GM19455 (cell line): ENCODE measurements around the gene SPDEF.

Experiments used
- ATAC-seq: cut with Tn5 transposase; IDR thresholded peaks from one replicate; pipeline ENCODE4 v1.9.1; 2021; ENCODE audit not compliant: unreplicated experiment

SPDEF gene

GRCh38 chr6:34583861-34584604 lies 27.9 kb upstream of the SPDEF start:
- ATAC-seq, result no peak

DNA sequence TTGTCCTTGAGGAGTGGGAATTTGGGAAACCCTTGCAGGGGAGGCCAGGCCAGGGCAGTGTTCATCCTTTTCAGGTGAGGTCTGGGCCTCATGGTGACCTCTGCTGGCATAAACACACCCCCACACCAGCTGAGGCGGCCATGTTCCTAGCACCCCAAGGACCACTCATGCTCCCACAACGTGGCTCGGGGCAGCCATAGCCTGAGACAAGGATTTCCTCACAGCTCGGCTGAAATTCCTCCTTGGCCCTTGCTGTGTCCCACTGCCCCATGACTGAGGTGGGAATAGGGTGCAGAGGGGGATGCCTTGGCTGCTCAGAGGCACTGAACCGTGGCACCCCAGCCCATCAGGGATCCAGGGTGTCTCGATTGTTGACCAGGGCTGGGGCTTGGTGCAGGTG lies 27.3 kb upstream of the SPDEF start:
- ATAC-seq, result no peak

- ATAC-seq, result no peak
Measured at GRCh38 chr6:34581561-34581920, 25.4 kb upstream of the SPDEF start.

DNA sequence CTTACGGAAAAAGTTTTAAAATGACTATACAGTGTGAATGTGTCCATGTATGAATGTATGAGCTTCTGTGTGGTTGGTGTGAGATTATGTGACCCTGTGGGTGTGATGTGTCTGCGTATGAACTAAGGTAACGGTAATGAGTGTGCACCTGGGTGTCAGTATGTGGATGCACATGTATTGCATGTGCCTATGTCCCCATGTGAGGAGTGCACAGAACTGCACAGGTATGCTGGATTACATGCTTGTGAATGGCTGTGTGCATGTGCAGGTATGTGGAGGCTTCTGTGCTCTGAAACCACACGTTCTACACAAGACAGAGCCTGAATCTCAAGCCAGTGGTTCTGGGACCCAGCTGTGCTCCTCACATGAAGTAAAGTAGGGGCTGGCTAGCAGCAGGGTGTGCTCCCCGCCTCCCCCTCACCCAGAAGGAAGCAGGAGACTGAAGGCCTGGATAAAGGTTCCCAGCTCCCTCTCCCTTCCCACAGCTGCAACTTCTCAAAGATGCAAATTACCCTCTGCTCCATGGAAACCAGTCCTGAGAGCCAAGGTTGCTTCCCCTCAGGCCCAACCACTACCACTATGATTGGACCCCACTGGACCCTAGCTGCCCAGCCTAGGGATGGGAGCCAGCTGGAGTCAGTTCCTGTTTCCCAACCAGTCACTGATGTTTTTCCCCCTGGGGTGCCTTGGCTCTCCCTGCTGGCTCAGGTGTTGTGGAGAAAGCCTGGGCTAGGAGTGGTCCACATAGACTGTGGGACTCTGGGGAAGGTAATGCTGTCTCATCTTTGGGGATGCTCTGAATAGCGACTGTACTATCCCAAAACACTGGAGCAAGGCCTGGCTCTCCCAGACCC lies 24.8 kb upstream of the SPDEF start:
- no peak for ATAC-seq

- ATAC-seq, result no peak
Measured at GRCh38 chr6:34578445-34579262, 22.5 kb upstream of the SPDEF start.

- no peak for ATAC-seq
Measured at GRCh38 chr6:34576286-34576955, 20.3 kb upstream of the SPDEF start.

DNA sequence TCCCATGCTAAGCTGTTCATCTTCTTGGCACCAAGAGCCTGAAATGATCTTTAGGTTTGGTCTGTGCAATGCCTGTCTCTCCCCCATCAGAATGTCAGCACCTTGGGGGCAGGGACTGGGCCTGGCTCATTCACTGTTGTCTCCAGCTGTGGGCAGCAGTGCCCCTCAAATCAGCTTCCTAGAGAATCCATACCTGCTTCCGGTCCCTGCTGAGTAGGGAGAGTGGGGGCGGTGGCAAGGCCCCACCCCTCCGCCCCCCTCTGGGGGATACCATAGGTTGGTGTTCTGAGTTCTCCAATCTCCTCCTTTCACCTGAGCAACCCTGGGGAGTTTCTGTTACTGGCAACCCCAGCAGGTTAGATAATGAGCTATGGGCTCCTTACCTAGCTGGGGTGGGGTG lies 19.2 kb upstream of the SPDEF start:
- no peak for ATAC-seq

GRCh38 chr6:34574647-34575293 lies 18.6 kb upstream of the SPDEF start:
- no peak for ATAC-seq

- ATAC-seq, result no peak
Measured at GRCh38 chr6:34573567-34574183, 17.5 kb upstream of the SPDEF start.

GRCh38 chr6:34572585-34572984 lies 16.5 kb upstream of the SPDEF start:
- ATAC-seq, result no peak

- no peak for ATAC-seq
Measured at GRCh38 chr6:34572021-34572420, 15.9 kb upstream of the SPDEF start.

DNA sequence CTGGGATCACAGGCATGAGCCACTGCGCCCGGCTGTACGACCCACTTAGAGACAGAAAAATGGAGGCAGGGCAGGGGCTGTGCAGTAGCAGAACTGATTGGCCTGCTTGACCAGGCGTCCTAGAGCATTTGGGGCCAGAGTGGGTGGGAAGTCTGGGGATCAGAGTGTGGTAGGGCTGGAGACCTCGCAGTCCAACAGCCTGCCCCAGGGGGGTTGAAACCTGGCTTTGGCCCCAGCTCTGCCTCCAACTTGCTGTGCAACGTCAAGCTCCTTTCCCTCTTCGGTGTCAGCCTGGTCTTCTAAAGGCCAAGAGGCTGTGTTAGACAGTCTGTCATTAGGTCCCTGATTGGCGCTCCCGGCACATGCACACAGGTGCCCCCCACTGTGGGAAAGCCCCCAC lies 15.3 kb upstream of the SPDEF start:
- ATAC-seq, result no peak

GRCh38 chr6:34570066-34570833 lies 14.1 kb upstream of the SPDEF start:
- no peak for ATAC-seq

DNA sequence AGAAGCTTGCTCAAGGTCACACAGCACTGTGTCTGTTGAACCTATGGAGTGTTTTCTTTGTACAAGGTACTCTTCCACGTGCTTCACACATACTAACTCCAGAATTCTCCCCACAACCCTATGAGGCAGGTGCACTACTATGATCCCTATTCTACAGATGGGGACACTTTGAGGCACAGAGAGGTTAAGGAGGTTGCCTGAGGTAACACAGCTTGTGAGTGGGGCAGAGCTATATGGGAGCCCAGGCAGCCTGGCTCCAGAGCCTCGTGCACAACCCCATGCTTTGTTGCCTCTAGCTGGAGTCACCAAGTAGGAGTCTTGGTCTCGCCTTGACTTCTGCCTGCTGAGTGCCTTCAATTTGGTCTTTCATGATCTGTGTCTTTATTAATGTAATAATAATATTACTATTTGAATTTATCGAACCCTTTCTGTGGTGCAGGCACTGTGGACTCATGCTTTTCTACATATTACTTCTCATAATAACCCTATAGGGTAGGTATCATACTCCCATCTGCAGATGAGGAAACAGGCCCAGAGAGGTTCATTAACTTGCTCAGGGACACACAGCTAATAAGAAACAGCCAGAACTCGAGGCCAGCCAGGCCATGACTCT lies 13.3 kb upstream of the SPDEF start:
- ATAC-seq, result no peak

GRCh38 chr6:34568341-34569201 lies 12.4 kb upstream of the SPDEF start:
- ATAC-seq, result no peak

- ATAC-seq, result no peak
Measured at GRCh38 chr6:34566830-34567546, 10.9 kb upstream of the SPDEF start.

- ATAC-seq, result no peak
Measured at GRCh38 chr6:34565722-34566137, 9.6 kb upstream of the SPDEF start.
